ENCODE data around the gene ACTL6B. TPM values are rescaled to one million over a fixed set of nuclear protein-coding genes. Genes with fewer than 3 reads are reported as not detected.
A peak's percentile ranks its signal among the peaks of the same experiment; 100 is the strongest.

Gene ACTL6B
- total and polyA plus RNA-seq, 9 of the 15 experiments (the other 6 are each of a cell fraction or from before 2014, with no cell fraction given) = not detected

DNA sequence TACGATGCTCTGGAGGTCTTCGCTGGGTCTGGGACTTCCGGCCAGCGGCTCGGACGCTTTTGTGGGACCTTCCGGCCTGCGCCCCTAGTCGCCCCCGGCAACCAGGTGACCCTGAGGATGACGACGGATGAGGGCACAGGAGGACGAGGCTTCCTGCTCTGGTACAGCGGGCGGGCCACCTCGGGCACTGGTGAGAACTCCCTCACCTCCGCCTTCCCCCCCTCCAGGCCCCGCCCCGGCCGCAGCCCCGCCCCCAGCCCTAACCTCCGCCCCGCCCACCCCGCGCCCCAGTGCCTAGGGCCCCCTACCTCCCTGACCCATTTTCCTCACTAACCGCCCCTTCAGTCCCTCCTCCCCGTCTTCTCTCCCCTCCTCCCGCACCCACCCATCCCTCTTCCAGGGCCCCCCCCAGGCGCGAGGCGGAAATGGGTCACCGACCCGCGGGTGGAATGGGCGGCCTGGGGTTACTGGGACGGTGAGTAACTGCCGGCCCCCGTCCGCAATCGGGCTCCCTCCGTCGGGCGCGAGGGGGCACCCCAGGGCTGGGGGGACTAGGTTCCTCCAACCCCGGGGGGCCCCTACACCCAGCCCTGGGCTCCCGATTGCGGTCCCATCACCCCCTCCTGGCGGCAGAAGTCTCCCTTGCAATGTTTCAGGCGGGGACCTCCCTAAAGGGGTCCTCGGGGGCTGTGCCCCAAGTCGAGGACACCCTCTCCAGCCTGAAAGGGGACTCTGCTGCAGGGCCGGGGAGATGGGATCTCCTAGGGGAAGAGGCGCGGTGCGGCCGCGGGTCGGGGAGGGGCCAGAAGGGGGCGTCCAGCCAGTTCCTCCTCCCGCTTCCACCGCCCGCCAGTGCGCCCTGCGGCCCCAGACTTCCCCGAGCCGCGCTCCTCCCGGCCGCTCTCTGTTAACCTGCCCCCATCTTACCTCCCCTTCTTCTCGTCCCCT lies 51.9 kb downstream of the ACTL6B start (continued):
- peak; percentile 83 for TF ChIP-seq PRDM10 (IDR thresholded peaks at IDR 0.05; ENCODE audit: partially characterized antibody)
- TF ChIP-seq, protein P1, sequence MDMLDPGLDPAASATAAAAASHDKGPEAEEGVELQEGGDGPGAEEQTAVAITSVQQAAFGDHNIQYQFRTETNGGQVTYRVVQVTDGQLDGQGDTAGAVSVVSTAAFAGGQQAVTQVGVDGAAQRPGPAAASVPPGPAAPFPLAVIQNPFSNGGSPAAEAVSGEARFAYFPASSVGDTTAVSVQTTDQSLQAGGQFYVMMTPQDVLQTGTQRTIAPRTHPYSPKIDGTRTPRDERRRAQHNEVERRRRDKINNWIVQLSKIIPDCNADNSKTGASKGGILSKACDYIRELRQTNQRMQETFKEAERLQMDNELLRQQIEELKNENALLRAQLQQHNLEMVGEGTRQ (CRISPR knock-in tag; IDR thresholded peaks at IDR 0.05) = no peak
- peak; percentile 13 for TF ChIP-seq SAP30 (IDR thresholded peaks at IDR 0.05; ENCODE audit: borderline replicate concordance, insufficient read depth, low read depth, low read length, poor library complexity, severe bottlenecking)
- TF ChIP-seq PRMT5 (CRISPR knock-in tag; IDR thresholded peaks at IDR 0.05) = no peak
- no peak for TF ChIP-seq MCM7 (IDR thresholded peaks at IDR 0.05)
- TF ChIP-seq NR1H2 (CRISPR knock-in tag; IDR thresholded peaks at IDR 0.05) = peak; percentile 89; the same call in 1 of the 2 replicates
- peak; percentile 29; the same call in 1 of the 2 replicates for TF ChIP-seq RNF2 (IDR thresholded peaks at IDR 0.05)
- no peak for TF ChIP-seq ZNF445 (CRISPR knock-in tag; IDR thresholded peaks at IDR 0.05; ENCODE audit: low read depth)
- TF ChIP-seq, protein P2, sequence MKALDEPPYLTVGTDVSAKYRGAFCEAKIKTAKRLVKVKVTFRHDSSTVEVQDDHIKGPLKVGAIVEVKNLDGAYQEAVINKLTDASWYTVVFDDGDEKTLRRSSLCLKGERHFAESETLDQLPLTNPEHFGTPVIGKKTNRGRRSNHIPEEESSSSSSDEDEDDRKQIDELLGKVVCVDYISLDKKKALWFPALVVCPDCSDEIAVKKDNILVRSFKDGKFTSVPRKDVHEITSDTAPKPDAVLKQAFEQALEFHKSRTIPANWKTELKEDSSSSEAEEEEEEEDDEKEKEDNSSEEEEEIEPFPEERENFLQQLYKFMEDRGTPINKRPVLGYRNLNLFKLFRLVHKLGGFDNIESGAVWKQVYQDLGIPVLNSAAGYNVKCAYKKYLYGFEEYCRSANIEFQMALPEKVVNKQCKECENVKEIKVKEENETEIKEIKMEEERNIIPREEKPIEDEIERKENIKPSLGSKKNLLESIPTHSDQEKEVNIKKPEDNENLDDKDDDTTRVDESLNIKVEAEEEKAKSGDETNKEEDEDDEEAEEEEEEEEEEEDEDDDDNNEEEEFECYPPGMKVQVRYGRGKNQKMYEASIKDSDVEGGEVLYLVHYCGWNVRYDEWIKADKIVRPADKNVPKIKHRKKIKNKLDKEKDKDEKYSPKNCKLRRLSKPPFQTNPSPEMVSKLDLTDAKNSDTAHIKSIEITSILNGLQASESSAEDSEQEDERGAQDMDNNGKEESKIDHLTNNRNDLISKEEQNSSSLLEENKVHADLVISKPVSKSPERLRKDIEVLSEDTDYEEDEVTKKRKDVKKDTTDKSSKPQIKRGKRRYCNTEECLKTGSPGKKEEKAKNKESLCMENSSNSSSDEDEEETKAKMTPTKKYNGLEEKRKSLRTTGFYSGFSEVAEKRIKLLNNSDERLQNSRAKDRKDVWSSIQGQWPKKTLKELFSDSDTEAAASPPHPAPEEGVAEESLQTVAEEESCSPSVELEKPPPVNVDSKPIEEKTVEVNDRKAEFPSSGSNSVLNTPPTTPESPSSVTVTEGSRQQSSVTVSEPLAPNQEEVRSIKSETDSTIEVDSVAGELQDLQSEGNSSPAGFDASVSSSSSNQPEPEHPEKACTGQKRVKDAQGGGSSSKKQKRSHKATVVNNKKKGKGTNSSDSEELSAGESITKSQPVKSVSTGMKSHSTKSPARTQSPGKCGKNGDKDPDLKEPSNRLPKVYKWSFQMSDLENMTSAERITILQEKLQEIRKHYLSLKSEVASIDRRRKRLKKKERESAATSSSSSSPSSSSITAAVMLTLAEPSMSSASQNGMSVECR (CRISPR knock-in tag; IDR thresholded peaks at IDR 0.05) = no peak
- no peak for TF ChIP-seq ZNF79 (CRISPR knock-in tag; IDR thresholded peaks at IDR 0.05; ENCODE audit: low read depth)
- peak in 1 of 2 experiments; percentile 27; a peak in 1 of 4 replicates for TF ChIP-seq TEAD1 (CRISPR knock-in tag; IDR thresholded peaks at IDR 0.05)
- TF ChIP-seq XRCC5 (IDR thresholded peaks at IDR 0.05; ENCODE audit: low read depth, low read length) = no peak
- TF ChIP-seq HINFP (tag; conservative IDR thresholded peaks at IDR 0.05; ENCODE audit: low read depth) = no peak
- TF ChIP-seq CSDE1 (IDR thresholded peaks at IDR 0.05) = no peak
- no peak; the same call in 1 of the 2 replicates for TF ChIP-seq ZNF232 (CRISPR knock-in tag; IDR thresholded peaks at IDR 0.05)

All from K562 (cell line).